COR-L47 (cell line): ENCODE data around the gene LHFPL3.
"Not testable (repeated sequence)": the region's sequence is repeated elsewhere in the genome, so short reads cannot be mapped to it uniquely, and the experiment has no call there.

Experiments used
- DNase-seq: peaks from one replicate; lab custom pipeline; 2025; lab: John Stamatoyannopoulos, UW

The LHFPL3 gene

GRCh38 chr7:104933521-104933988 lies 605.2 kb downstream of the LHFPL3 start:
- no peak for DNase-seq

- DNase-seq = no peak
These were observed 606.3 kb downstream of the LHFPL3 start for GRCh38 chr7:104934665-104935064.

GRCh38 chr7:104935276-104935675 lies 606.9 kb downstream of the LHFPL3 start:
- no peak for DNase-seq

GRCh38 chr7:104936546-104936945 lies 608.1 kb downstream of the LHFPL3 start:
- DNase-seq = no peak

GRCh38 chr7:104937489-104937888 lies 609.1 kb downstream of the LHFPL3 start:
- DNase-seq = not testable (repeated sequence)

GRCh38 chr7:104938741-104939390 lies 610.5 kb downstream of the LHFPL3 start:
- DNase-seq = no peak

GRCh38 chr7:104940023-104940710 lies 611.8 kb downstream of the LHFPL3 start:
- DNase-seq = no peak

GRCh38 chr7:104943502-104944343 lies 615.3 kb downstream of the LHFPL3 start:
- peak; percentile 24 for DNase-seq

GRCh38 chr7:104945599-104945956 lies 617.2 kb downstream of the LHFPL3 start:
- no peak for DNase-seq

GRCh38 chr7:104946338-104946737 lies 617.9 kb downstream of the LHFPL3 start:
- DNase-seq = no peak

GRCh38 chr7:104950006-104950405 lies 621.6 kb downstream of the LHFPL3 start:
- DNase-seq = no peak

- DNase-seq = no peak
These were observed 622.4 kb downstream of the LHFPL3 start for GRCh38 chr7:104950754-104951153.

GRCh38 chr7:104951546-104951945 lies 623.1 kb downstream of the LHFPL3 start:
- no peak for DNase-seq

GRCh38 chr7:104955276-104955675 lies 626.9 kb downstream of the LHFPL3 start:
- no peak for DNase-seq
